ENCODE results near the gene EXT2.

The EXT2 gene

DNA sequence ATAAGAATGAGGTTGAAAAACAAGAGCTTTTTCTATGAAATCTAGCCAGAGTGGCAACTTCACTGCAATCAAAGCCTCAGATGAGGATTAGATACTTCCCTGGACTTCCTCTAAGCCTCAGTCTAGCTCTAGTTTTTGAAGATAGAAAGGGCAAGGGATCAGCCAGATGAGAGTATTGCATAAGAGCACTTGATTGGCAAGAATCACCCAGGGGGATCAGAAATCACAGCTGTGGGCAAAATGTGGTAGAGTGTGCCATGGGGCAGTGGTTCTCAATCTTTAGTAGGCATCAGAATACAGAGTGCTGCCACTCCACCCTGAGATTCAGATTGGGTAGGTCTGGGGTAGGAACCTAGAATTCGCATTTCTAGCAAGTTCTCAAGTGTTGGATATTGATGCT lies 82.4 kb downstream of the EXT2 start:
- Histone ChIP-seq H3K9me3 (ENCODE audit: control insufficient read depth, insufficient read depth, low read length) (no peaks in the 10 kb centered on the region), H3F3A (ENCODE audit: control insufficient read depth, insufficient read depth) (no peaks in the 10 kb centered on the region), H3K27ac (ENCODE audit: low read depth, low read length) (no peak overlapping the region), H3K9me2 (replicated peaks; ENCODE audit: control insufficient read depth, low read length) (no peaks in the 10 kb centered on the region), H3K36me3 (ENCODE audit: control insufficient read depth, low read length) (no peaks in the 10 kb centered on the region), H3K4me2 (ENCODE audit: low read length) (no peak overlapping the region), H3K27me3 (ENCODE audit: control insufficient read depth, low read length) (no peaks in the 10 kb centered on the region), H3K4me3 (ENCODE audit: low read length) (no peak overlapping the region), H4K20me1 (ENCODE audit: control insufficient read depth, insufficient read depth, low read depth, low read length) (no peaks in the 10 kb centered on the region), H3K4me1 (ENCODE audit: control insufficient read depth, low read length) (no peaks in the 10 kb centered on the region), H3K79me2 (ENCODE audit: control insufficient read depth, low read length) (no peaks in the 10 kb centered on the region)
- TF ChIP-seq, protein P1, sequence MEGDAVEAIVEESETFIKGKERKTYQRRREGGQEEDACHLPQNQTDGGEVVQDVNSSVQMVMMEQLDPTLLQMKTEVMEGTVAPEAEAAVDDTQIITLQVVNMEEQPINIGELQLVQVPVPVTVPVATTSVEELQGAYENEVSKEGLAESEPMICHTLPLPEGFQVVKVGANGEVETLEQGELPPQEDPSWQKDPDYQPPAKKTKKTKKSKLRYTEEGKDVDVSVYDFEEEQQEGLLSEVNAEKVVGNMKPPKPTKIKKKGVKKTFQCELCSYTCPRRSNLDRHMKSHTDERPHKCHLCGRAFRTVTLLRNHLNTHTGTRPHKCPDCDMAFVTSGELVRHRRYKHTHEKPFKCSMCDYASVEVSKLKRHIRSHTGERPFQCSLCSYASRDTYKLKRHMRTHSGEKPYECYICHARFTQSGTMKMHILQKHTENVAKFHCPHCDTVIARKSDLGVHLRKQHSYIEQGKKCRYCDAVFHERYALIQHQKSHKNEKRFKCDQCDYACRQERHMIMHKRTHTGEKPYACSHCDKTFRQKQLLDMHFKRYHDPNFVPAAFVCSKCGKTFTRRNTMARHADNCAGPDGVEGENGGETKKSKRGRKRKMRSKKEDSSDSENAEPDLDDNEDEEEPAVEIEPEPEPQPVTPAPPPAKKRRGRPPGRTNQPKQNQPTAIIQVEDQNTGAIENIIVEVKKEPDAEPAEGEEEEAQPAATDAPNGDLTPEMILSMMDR (IDR thresholded peaks at IDR 0.05; ENCODE audit: low read depth, low read length, poor library complexity, severe bottlenecking) = no peak
- no peak for TF ChIP-seq EZH2phosphoT487 (IDR thresholded peaks at IDR 0.05; ENCODE audit: borderline replicate concordance, low read length)

- no peak overlapping the region for H3K4me3 ChIP-seq (ENCODE audit: low read length)
- TF ChIP-seq, protein P1 (IDR thresholded peaks at IDR 0.05; ENCODE audit: low read depth, low read length, poor library complexity, severe bottlenecking) = no peak
- TF ChIP-seq EZH2phosphoT487 (IDR thresholded peaks at IDR 0.05; ENCODE audit: borderline replicate concordance, low read length) = no peak
- H3K27ac ChIP-seq (ENCODE audit: low read depth, low read length) = no peak overlapping the region
- H3K9me3 ChIP-seq (ENCODE audit: control insufficient read depth, insufficient read depth, low read length) = no peaks in the 10 kb centered on the region
- H3F3A ChIP-seq (ENCODE audit: control insufficient read depth, insufficient read depth) = no peaks in the 10 kb centered on the region
- no peaks in the 10 kb centered on the region for H4K20me1 ChIP-seq (ENCODE audit: control insufficient read depth, insufficient read depth, low read depth, low read length)
- no peaks in the 10 kb centered on the region for H3K4me1 ChIP-seq (ENCODE audit: control insufficient read depth, low read length)
- no peak overlapping the region for H3K4me2 ChIP-seq (ENCODE audit: low read length)
- no peaks in the 10 kb centered on the region for H3K36me3 ChIP-seq (ENCODE audit: control insufficient read depth, low read length)
- no peaks in the 10 kb centered on the region for H3K9me2 ChIP-seq (replicated peaks; ENCODE audit: control insufficient read depth, low read length)
- no peaks in the 10 kb centered on the region for H3K27me3 ChIP-seq (ENCODE audit: control insufficient read depth, low read length)
- H3K79me2 ChIP-seq (ENCODE audit: control insufficient read depth, low read length) = no peaks in the 10 kb centered on the region
These were observed 82.9 kb downstream of the EXT2 start for GRCh38 chr11:44178381-44178780.

- H3K9me2 ChIP-seq (replicated peaks; ENCODE audit: control insufficient read depth, low read length) = no peaks in the 10 kb centered on the region
- TF ChIP-seq, protein P1 (IDR thresholded peaks at IDR 0.05; ENCODE audit: low read depth, low read length, poor library complexity, severe bottlenecking) = no peak
- TF ChIP-seq EZH2phosphoT487 (IDR thresholded peaks at IDR 0.05; ENCODE audit: borderline replicate concordance, low read length) = no peak
- no peaks in the 10 kb centered on the region for H3K9me3 ChIP-seq (ENCODE audit: control insufficient read depth, insufficient read depth, low read length)
- H3K27me3 ChIP-seq (ENCODE audit: control insufficient read depth, low read length) = no peaks in the 10 kb centered on the region
- H3F3A ChIP-seq (ENCODE audit: control insufficient read depth, insufficient read depth) = no peaks in the 10 kb centered on the region
- no peaks in the 10 kb centered on the region for H3K4me1 ChIP-seq (ENCODE audit: control insufficient read depth, low read length)
- no peak overlapping the region for H3K27ac ChIP-seq (ENCODE audit: low read depth, low read length)
- no peak overlapping the region for H3K4me3 ChIP-seq (ENCODE audit: low read length)
- no peak overlapping the region for H3K4me2 ChIP-seq (ENCODE audit: low read length)
- no peaks in the 10 kb centered on the region for H4K20me1 ChIP-seq (ENCODE audit: control insufficient read depth, insufficient read depth, low read depth, low read length)
- no peaks in the 10 kb centered on the region for H3K36me3 ChIP-seq (ENCODE audit: control insufficient read depth, low read length)
- no peaks in the 10 kb centered on the region for H3K79me2 ChIP-seq (ENCODE audit: control insufficient read depth, low read length)
These were observed 83.7 kb downstream of the EXT2 start for GRCh38 chr11:44179173-44179572.

DNA sequence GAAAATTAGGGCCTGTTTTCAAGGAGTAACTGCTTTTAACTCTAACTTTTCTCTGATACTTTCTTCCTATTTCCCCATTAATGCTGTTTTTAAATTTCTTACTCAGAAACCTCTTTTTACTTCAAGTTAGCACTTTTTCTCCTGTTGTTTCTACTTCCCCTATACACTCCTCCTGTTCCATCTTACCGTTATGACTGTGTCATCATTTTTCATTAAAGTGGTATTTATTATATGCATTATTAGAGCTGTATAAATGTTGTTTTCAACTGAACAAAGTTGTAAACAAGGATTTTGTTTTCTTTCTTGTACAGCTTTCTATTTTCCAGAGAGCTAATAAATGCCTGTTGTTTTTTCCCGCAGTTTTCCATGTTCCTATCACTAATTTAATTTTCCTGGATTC lies 84.6 kb downstream of the EXT2 start:
- Histone ChIP-seq H3K4me3 (ENCODE audit: low read length) (no peak overlapping the region), H3K27me3 (ENCODE audit: control insufficient read depth, low read length) (no peaks in the 10 kb centered on the region), H3K36me3 (ENCODE audit: control insufficient read depth, low read length) (no peaks in the 10 kb centered on the region), H3K4me2 (ENCODE audit: low read length) (no peak overlapping the region), H4K20me1 (ENCODE audit: control insufficient read depth, insufficient read depth, low read depth, low read length) (no peaks in the 10 kb centered on the region), H3K9me3 (ENCODE audit: control insufficient read depth, insufficient read depth, low read length) (no peaks in the 10 kb centered on the region), H3K27ac (ENCODE audit: low read depth, low read length) (no peak overlapping the region), H3F3A (ENCODE audit: control insufficient read depth, insufficient read depth) (no peaks in the 10 kb centered on the region), H3K79me2 (ENCODE audit: control insufficient read depth, low read length) (no peaks in the 10 kb centered on the region), H3K9me2 (replicated peaks; ENCODE audit: control insufficient read depth, low read length) (no peaks in the 10 kb centered on the region), H3K4me1 (ENCODE audit: control insufficient read depth, low read length) (no peaks in the 10 kb centered on the region)
- TF ChIP-seq EZH2phosphoT487 (IDR thresholded peaks at IDR 0.05; ENCODE audit: borderline replicate concordance, low read length) = no peak
- TF ChIP-seq, protein P1 (IDR thresholded peaks at IDR 0.05; ENCODE audit: low read depth, low read length, poor library complexity, severe bottlenecking) = no peak

Measured in DOHH2 (cell line).